Measurements from ENCODE around the gene DYDC2.

Gene DYDC2

GRCh38 chr10:80373502-80373901, 16.9 kb downstream of the DYDC2 start:
- DNase-seq = no peak

GRCh38 chr10:80379701-80380100, 23.1 kb downstream of the DYDC2 start:
- no peak for DNase-seq

- DNase-seq = no peak
Measured at GRCh38 chr10:80380185-80380584, 23.6 kb downstream of the DYDC2 start.

- DNase-seq = peak; percentile 83
Measured at GRCh38 chr10:80382989-80383388, 26.4 kb downstream of the DYDC2 start.

- DNase-seq = no peak
Measured at GRCh38 chr10:80390740-80391139, 34.2 kb downstream of the DYDC2 start.

- DNase-seq = no peak
Measured at GRCh38 chr10:80392250-80392649, 35.7 kb downstream of the DYDC2 start.

- DNase-seq = no peak
Measured at GRCh38 chr10:80394358-80394916, 37.9 kb downstream of the DYDC2 start.

GRCh38 chr10:80397014-80397413, 40.4 kb downstream of the DYDC2 start:
- no peak for DNase-seq

- DNase-seq = no peak
Measured at GRCh38 chr10:80400136-80400804, 43.7 kb downstream of the DYDC2 start.

- no peak for DNase-seq
Measured at GRCh38 chr10:80405035-80405434, 48.5 kb downstream of the DYDC2 start.

- DNase-seq = no peak
Measured at GRCh38 chr10:80405626-80406025, 49.0 kb downstream of the DYDC2 start.

- DNase-seq = no peak
Measured at GRCh38 chr10:80406204-80406603, 49.6 kb downstream of the DYDC2 start.

- DNase-seq = peak; percentile 53
Measured at GRCh38 chr10:80407812-80408241, 51.2 kb downstream of the DYDC2 start.

GRCh38 chr10:80408242-80409101, 51.9 kb downstream of the DYDC2 start, which contains the start of gene PRXL2A:
PRXL2A (plus strand) TSS chr10:80408551; CDS start chr10:80420468, 11,917 bp downstream.
- DNase-seq = peak; percentile 92

GRCh38 chr10:80409121-80409520, 52.5 kb downstream of the DYDC2 start:
- no peak for DNase-seq

GRCh38 chr10:80410122-80410521, 53.5 kb downstream of the DYDC2 start:
- no peak for DNase-seq

- peak; percentile 96 for DNase-seq
Measured at GRCh38 chr10:80410578-80411145, 54.1 kb downstream of the DYDC2 start.

GRCh38 chr10:80411267-80411668, 54.7 kb downstream of the DYDC2 start:
- no peak for DNase-seq

- peak; percentile 58 for DNase-seq
Measured at GRCh38 chr10:80411681-80412220, 55.2 kb downstream of the DYDC2 start.

- no peak for DNase-seq
Measured at GRCh38 chr10:80412486-80412885, 55.9 kb downstream of the DYDC2 start.

GRCh38 chr10:80413271-80413996, 56.9 kb downstream of the DYDC2 start:
- DNase-seq = peak; percentile 53

GRCh38 chr10:80414142-80414895, 57.7 kb downstream of the DYDC2 start:
- peak; percentile 58 for DNase-seq
